Trophoblast cell (in vitro differentiated cells and primary cell): ENCODE results near the gene CCT6B.

Experiments
- DNase-seq, 2 donors: peaks; one replicate each; pipeline ENCODE4 v3.0.0-alpha.2; 2016
- H2AFZ ChIP-seq: 2 replicates; pipeline ENCODE4 v1.6.1; 2013; ENCODE audit warnings: low read length, moderate library complexity, mild to moderate bottlenecking; ENCODE audit not compliant: insufficient read depth, poor library complexity
- H2AK5ac ChIP-seq: 2 replicates; pipeline ENCODE4 v1.6.1; 2013; ENCODE audit warnings: mild to moderate bottlenecking, low read length
- H2BK120ac ChIP-seq: 2 replicates; pipeline ENCODE4 v1.6.1; 2013; ENCODE audit warnings: low read length, mild to moderate bottlenecking, moderate library complexity; ENCODE audit not compliant: insufficient read depth, poor library complexity
- H2BK12ac ChIP-seq: 2 replicates; pipeline ENCODE4 v1.6.1; 2013; ENCODE audit warnings: mild to moderate bottlenecking, low read length, moderate library complexity
- H2BK5ac ChIP-seq: 2 replicates; pipeline ENCODE4 v1.6.1; 2013; ENCODE audit warnings: low read length, low read depth, moderate library complexity, mild to moderate bottlenecking; ENCODE audit not compliant: poor library complexity
- H3K14ac ChIP-seq: 2 replicates; pipeline ENCODE4 v1.6.1; 2013; ENCODE audit warnings: mild to moderate bottlenecking, low read length
- H3K18ac ChIP-seq: 2 replicates; pipeline ENCODE4 v1.6.1; 2013; ENCODE audit warnings: mild to moderate bottlenecking, low read length
- H3K23ac ChIP-seq: 2 replicates; pipeline ENCODE4 v1.6.1; 2013; ENCODE audit warnings: low read length
- H3K27ac ChIP-seq: 2 replicates; pipeline ENCODE4 v1.5.1; 2013; ENCODE audit warnings: low read depth, mild to moderate bottlenecking, inconsistent platforms, low read length, moderate library complexity
- H3K27me3 ChIP-seq: 2 replicates; pipeline ENCODE4 v1.6.1; 2013; ENCODE audit warnings: inconsistent platforms, mild to moderate bottlenecking, low read length, moderate library complexity; ENCODE audit not compliant: insufficient read depth
- H3K36me3 ChIP-seq, 2 experiments: 1 replicate in 1 of 2; 2 replicates in 1 of 2; pipeline ENCODE4 v1.6.1; 2013; ENCODE audit warnings: low read length in 2 of 2, mild to moderate bottlenecking in 2 of 2, moderate library complexity in 1 of 2; ENCODE audit not compliant: insufficient read depth in 2 of 2, control insufficient read depth in 1 of 2
- H3K4ac ChIP-seq: 2 replicates; pipeline ENCODE4 v1.6.1; 2013; ENCODE audit warnings: low read depth, mild to moderate bottlenecking, low read length, moderate library complexity
- H3K4me1 ChIP-seq, 2 experiments: 1 replicate in 1 of 2; 2 replicates in 1 of 2; pipeline ENCODE4 v1.6.1; 2013; ENCODE audit warnings: low read length in 2 of 2, mild to moderate bottlenecking in 2 of 2, moderate library complexity in 1 of 2; ENCODE audit not compliant: insufficient read depth in 2 of 2, control insufficient read depth in 1 of 2
- H3K4me2 ChIP-seq: 2 replicates; pipeline ENCODE4 v1.6.1; 2013; ENCODE audit warnings: inconsistent platforms, mild to moderate bottlenecking, low read length, moderate library complexity
- H3K4me3 ChIP-seq: 2 replicates; pipeline ENCODE4 v1.5.1; 2013; ENCODE audit warnings: mild to moderate bottlenecking, low read depth, low read length, inconsistent platforms
- H3K79me1 ChIP-seq: one replicate; pipeline ENCODE4 v1.6.1; 2013; ENCODE audit warnings: low read length
- H3K79me2 ChIP-seq: 2 replicates; pipeline ENCODE4 v1.6.1; 2013; ENCODE audit warnings: low read length, mild to moderate bottlenecking; ENCODE audit not compliant: control insufficient read depth, insufficient read depth, poor library complexity
- H3K9ac ChIP-seq: 2 replicates; pipeline ENCODE4 v1.6.1; 2013; ENCODE audit warnings: mild to moderate bottlenecking, low read length
- H3K9me3 ChIP-seq: 2 replicates; pipeline ENCODE4 v1.6.1; 2013; ENCODE audit warnings: low read depth, mild to moderate bottlenecking, control low read depth, inconsistent platforms, low read length; ENCODE audit not compliant: insufficient read depth
- H4K12ac ChIP-seq: 2 replicates; pipeline ENCODE4 v1.6.1; 2013; ENCODE audit warnings: low read depth, mild to moderate bottlenecking, low read length, moderate library complexity
- H4K8ac ChIP-seq: 2 replicates; pipeline ENCODE4 v1.6.1; 2013; ENCODE audit warnings: low read depth, mild to moderate bottlenecking, low read length, moderate library complexity
- H4K91ac ChIP-seq: one replicate; pipeline ENCODE4 v1.6.1; 2013; ENCODE audit warnings: low read depth, mild to moderate bottlenecking, low read length, moderate library complexity
- WGBS: extraction: QIAGEN DNeasy Blood & Tissue Kit; methylation state at CpG from one replicate; pipeline ENCODE4 v1.1.7; 2013; ENCODE audit warnings: missing lambda C conversion rate; ENCODE audit not compliant: insufficient read length, insufficient coverage; ENCODE audit errors: extremely low coverage; 5-methylcytosine and 5-hydroxymethylcytosine counted together

Gene CCT6B

GRCh38 chr17:34926661-34927060 is 34.6 kb downstream of the CCT6B start:
- Histone ChIP-seq H4K12ac (no peak overlapping the region), H3K4ac (no peak overlapping the region), H3K9me3 (no peaks in the 10 kb centered on the region), H3K4me1 (no peaks in the 10 kb centered on the region), H2BK120ac (no peak overlapping the region), H3K27ac (no peak overlapping the region), H3K9ac (no peak overlapping the region), H3K27me3 (no peaks in the 10 kb centered on the region), H3K14ac (no peak overlapping the region), H3K79me1 (no peaks in the 10 kb centered on the region), H3K79me2 (no peaks in the 10 kb centered on the region), H3K4me3 (no peak overlapping the region), H3K23ac (no peak overlapping the region), H3K36me3 (no peaks in the 10 kb centered on the region), H2BK12ac (no peak overlapping the region), H4K8ac (no peak overlapping the region), H2AK5ac (no peak overlapping the region), H3K18ac (no peak overlapping the region), H3K4me2 (no peak overlapping the region), H2AFZ (no peak overlapping the region), H2BK5ac (no peak overlapping the region), H4K91ac (no peak overlapping the region)
- no CpG with 5 or more reads among the region's 3 CpGs for WGBS
- no peak for DNase-seq

- no peak overlapping the region for H3K4me3 ChIP-seq
- H3K18ac ChIP-seq, result no peak overlapping the region
- H3K4me1 ChIP-seq, result no peaks in the 10 kb centered on the region
- H3K9ac ChIP-seq, result no peak overlapping the region
- H3K14ac ChIP-seq, result no peak overlapping the region
- H2BK120ac ChIP-seq, result no peak overlapping the region
- no peak overlapping the region for H3K4me2 ChIP-seq
- H4K8ac ChIP-seq, result no peak overlapping the region
- no CpG with 5 or more reads among the region's 4 CpGs for WGBS
- no peak overlapping the region for H4K91ac ChIP-seq
- no peak overlapping the region for H2AK5ac ChIP-seq
- no peak overlapping the region for H3K4ac ChIP-seq
- no peak overlapping the region for H3K23ac ChIP-seq
- H3K9me3 ChIP-seq, result no peaks in the 10 kb centered on the region
- H3K79me1 ChIP-seq, result no peaks in the 10 kb centered on the region
- no peak overlapping the region for H3K27ac ChIP-seq
- no peak overlapping the region for H4K12ac ChIP-seq
- no peak overlapping the region for H2BK12ac ChIP-seq
- no peaks in the 10 kb centered on the region for H3K36me3 ChIP-seq
- no peak for DNase-seq
- H2BK5ac ChIP-seq, result no peak overlapping the region
- H2AFZ ChIP-seq, result no peak overlapping the region
- no peaks in the 10 kb centered on the region for H3K79me2 ChIP-seq
- no peaks in the 10 kb centered on the region for H3K27me3 ChIP-seq
Measured at GRCh38 chr17:34920676-34921075, 40.6 kb downstream of the CCT6B start.

DNA sequence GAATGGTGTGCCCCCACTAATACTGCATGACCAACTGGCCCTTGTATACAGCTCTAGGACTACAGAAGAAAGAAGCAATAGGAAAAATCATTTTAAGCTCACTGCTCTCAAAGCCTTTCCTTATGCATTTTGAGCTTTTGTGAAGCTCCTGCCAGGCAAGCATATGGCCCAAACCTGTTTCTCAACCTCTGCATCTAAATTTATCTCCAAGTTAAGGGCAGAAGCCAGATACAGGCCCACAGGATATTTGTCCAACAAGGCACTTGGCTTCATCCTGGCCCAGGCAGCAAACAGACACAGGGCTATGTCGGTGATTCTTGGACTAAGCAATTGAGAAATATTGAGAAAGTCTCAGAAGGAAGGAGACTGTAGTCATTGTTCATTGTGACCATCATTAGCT is 43.9 kb downstream of the CCT6B start:
- no peak overlapping the region for H2BK5ac ChIP-seq
- H4K8ac ChIP-seq, result no peak overlapping the region
- no peak for DNase-seq
- H3K4me2 ChIP-seq, result no peak overlapping the region
- H3K79me1 ChIP-seq, result no peaks in the 10 kb centered on the region
- no peaks in the 10 kb centered on the region for H3K27me3 ChIP-seq
- no peak overlapping the region for H3K4me3 ChIP-seq
- no peak overlapping the region for H3K27ac ChIP-seq
- no peak overlapping the region for H2BK120ac ChIP-seq
- H3K9me3 ChIP-seq, result peaks cover under 1% of the 10 kb centered on the region
- H3K4ac ChIP-seq, result no peak overlapping the region
- H2BK12ac ChIP-seq, result no peak overlapping the region
- no peaks in the 10 kb centered on the region for H3K79me2 ChIP-seq
- H3K14ac ChIP-seq, result no peak overlapping the region
- H4K91ac ChIP-seq, result no peak overlapping the region
- no peak overlapping the region for H2AFZ ChIP-seq
- H3K18ac ChIP-seq, result no peak overlapping the region
- peak overlapping the region; percentile 89 for H3K23ac ChIP-seq
- no peak overlapping the region for H3K9ac ChIP-seq
- no CpG with 5 or more reads among the region's 1 CpG for WGBS
- H3K36me3 ChIP-seq, result no peaks in the 10 kb centered on the region
- no peaks in the 10 kb centered on the region for H3K4me1 ChIP-seq
- no peak overlapping the region for H4K12ac ChIP-seq
- H2AK5ac ChIP-seq, result no peak overlapping the region

DNA sequence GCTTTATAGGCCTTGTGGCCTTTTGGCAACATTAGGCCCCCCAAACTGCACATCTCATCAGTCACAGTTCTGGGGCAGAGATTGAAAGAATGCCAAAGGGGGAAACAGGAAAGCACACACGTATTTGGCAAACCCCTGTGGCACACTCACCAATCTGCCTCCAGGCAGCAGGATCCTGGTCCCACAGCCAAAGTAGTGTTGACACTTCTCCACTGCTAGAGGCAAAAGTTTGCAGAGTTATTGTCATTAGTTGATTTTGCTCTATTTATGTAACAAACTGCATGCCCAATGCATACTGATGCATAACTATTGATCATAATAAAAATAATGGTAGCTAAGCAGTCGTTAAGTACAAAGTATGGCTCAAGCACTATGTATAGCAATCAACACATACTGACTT is 45.1 kb downstream of the CCT6B start:
- H3K36me3 ChIP-seq, result no peaks in the 10 kb centered on the region
- no peak for DNase-seq
- no peak overlapping the region for H2BK12ac ChIP-seq
- no peaks in the 10 kb centered on the region for H3K79me2 ChIP-seq
- H3K4me1 ChIP-seq, result no peaks in the 10 kb centered on the region
- peaks cover 3% of the 10 kb centered on the region for H3K9me3 ChIP-seq
- H3K4ac ChIP-seq, result no peak overlapping the region
- H2AFZ ChIP-seq, result no peak overlapping the region
- WGBS, result no CpG with 5 or more reads among the region's 2 CpGs
- H3K27ac ChIP-seq, result no peak overlapping the region
- no peak overlapping the region for H3K14ac ChIP-seq
- H3K4me2 ChIP-seq, result no peak overlapping the region
- no peak overlapping the region for H3K4me3 ChIP-seq
- H3K9ac ChIP-seq, result no peak overlapping the region
- no peak overlapping the region for H4K12ac ChIP-seq
- no peak overlapping the region for H2BK5ac ChIP-seq
- H2AK5ac ChIP-seq, result no peak overlapping the region
- H3K18ac ChIP-seq, result no peak overlapping the region
- no peak overlapping the region for H3K23ac ChIP-seq
- H4K8ac ChIP-seq, result no peak overlapping the region
- no peaks in the 10 kb centered on the region for H3K79me1 ChIP-seq
- no peak overlapping the region for H4K91ac ChIP-seq
- H2BK120ac ChIP-seq, result no peak overlapping the region
- H3K27me3 ChIP-seq, result no peaks in the 10 kb centered on the region
